ENCODE data around the gene GABBR2.
"Not testable (repeated sequence)": the region's sequence is repeated elsewhere in the genome, so short reads cannot be mapped to it uniquely, and the experiment has no call there.

GRCh38 chr9:98269652-98270051, 439.1 kb downstream of the GABBR2 start:
- not testable (repeated sequence) for TF ChIP-seq POLR2A (IDR thresholded peaks at IDR 0.05; ENCODE audit: low read depth, low read length); TAF1 (IDR thresholded peaks at IDR 0.05; ENCODE audit: borderline replicate concordance, low read depth, low read length)

Data from GM12892 (cell line).